ENCODE data around the gene GPR161. TPM values are rescaled to one million over a fixed set of nuclear protein-coding genes. Genes with fewer than 3 reads are reported as not detected.

The GPR161 gene
- polyA plus RNA-seq, 1 donor (not counting 4 experiments of a cell fraction or from before 2014, with no cell fraction given), result 7.8 TPM

- TF ChIP-seq EZH2 (IDR thresholded peaks at IDR 0.05; ENCODE audit: low read length) (no peak), CTCF (optimal IDR thresholded peaks at IDR 0.05 in 1 of 3, IDR thresholded peaks at IDR 0.05 in 1 of 3, conservative IDR thresholded peaks at IDR 0.05 in 1 of 3; ENCODE audit: extremely low read depth in 1 of 3, insufficient read depth in 2 of 3, low read length in 3 of 3) (no peak)
- H3K4me3 ChIP-seq (ENCODE audit: control insufficient read depth in 2 of 3, extremely low read depth in 1 of 3, insufficient read depth in 2 of 3, low read depth in 1 of 3, low read length in 3 of 3), result no peak overlapping the region
Observed at GRCh38 chr1:168053681-168054080, 83.0 kb downstream of the GPR161 start.

GRCh38 chr1:168050880-168051279 lies 85.8 kb downstream of the GPR161 start:
- no peak overlapping the region for H3K4me3 ChIP-seq (ENCODE audit: control insufficient read depth in 2 of 3, extremely low read depth in 1 of 3, insufficient read depth in 2 of 3, low read depth in 1 of 3, low read length in 3 of 3)
- no peaks in the 10 kb centered on the region for H3K79me2 ChIP-seq (ENCODE audit: control insufficient read depth, insufficient read depth, low read length)
- H3K36me3 ChIP-seq (ENCODE audit: control insufficient read depth in 2 of 2, extremely low read depth in 1 of 2, insufficient read depth in 2 of 2, low read length in 2 of 2), result peaks cover 3 to 6% of the 10 kb centered on the region in 2 experiments
- no peak overlapping the region for H3K9ac ChIP-seq (ENCODE audit: control insufficient read depth, extremely low read depth, insufficient read depth, low read length)
- no peaks in the 10 kb centered on the region for H4K20me1 ChIP-seq (ENCODE audit: control insufficient read depth, extremely low read depth, insufficient read depth, low read length)
- no peak overlapping the region for H3K27ac ChIP-seq (ENCODE audit: control insufficient read depth, insufficient read depth, low read length)
- no peaks in the 10 kb centered on the region for H3K9me3 ChIP-seq (ENCODE audit: control insufficient read depth, low read depth, low read length)
- no peak for TF ChIP-seq CTCF (optimal IDR thresholded peaks at IDR 0.05 in 1 of 3, IDR thresholded peaks at IDR 0.05 in 1 of 3, conservative IDR thresholded peaks at IDR 0.05 in 1 of 3; ENCODE audit: extremely low read depth in 1 of 3, insufficient read depth in 2 of 3, low read length in 3 of 3)
- TF ChIP-seq EZH2 (IDR thresholded peaks at IDR 0.05; ENCODE audit: low read length), result no peak
- H3K9me1 ChIP-seq (ENCODE audit: control insufficient read depth, extremely low read depth, insufficient read depth, low read length), result no peaks in the 10 kb centered on the region
- DNase-seq (ENCODE audit: low read depth, low spot score) (no peak), FAIRE-seq (no peak)
- H3K4me1 ChIP-seq (ENCODE audit: control insufficient read depth, extremely low read depth, insufficient read depth, low read length), result no peaks in the 10 kb centered on the region
- H3K27me3 ChIP-seq (ENCODE audit: control insufficient read depth, extremely low read depth, insufficient read depth, low read length), result no peaks in the 10 kb centered on the region
- dilution Hi-C loops (cut with MboI; ENCODE audit: extremely low pct_ligation_motif_present, low sequenced_read_pairs), result no loop called here
- no peak overlapping the region for H3K4me2 ChIP-seq (ENCODE audit: control insufficient read depth, extremely low read depth, insufficient read depth, low read depth, low read length)
- no peak overlapping the region for H2AFZ ChIP-seq (ENCODE audit: control insufficient read depth, low read length)

More at GRCh38 chr1:168053681-168054080, 83.0 kb downstream of the GPR161 start:
- no peaks in the 10 kb centered on the region for H3K4me1 ChIP-seq (ENCODE audit: control insufficient read depth, extremely low read depth, insufficient read depth, low read length)
- peaks cover 3 to 4% of the 10 kb centered on the region in 2 experiments for H3K36me3 ChIP-seq (ENCODE audit: control insufficient read depth in 2 of 2, extremely low read depth in 1 of 2, insufficient read depth in 2 of 2, low read length in 2 of 2)
- dilution Hi-C loops (cut with MboI; ENCODE audit: extremely low pct_ligation_motif_present, low sequenced_read_pairs), result no loop called here
- no peak overlapping the region for H3K4me2 ChIP-seq (ENCODE audit: control insufficient read depth, extremely low read depth, insufficient read depth, low read depth, low read length)
- no peaks in the 10 kb centered on the region for H4K20me1 ChIP-seq (ENCODE audit: control insufficient read depth, extremely low read depth, insufficient read depth, low read length)
- no peaks in the 10 kb centered on the region for H3K27me3 ChIP-seq (ENCODE audit: control insufficient read depth, extremely low read depth, insufficient read depth, low read length)
- no peaks in the 10 kb centered on the region for H3K9me1 ChIP-seq (ENCODE audit: control insufficient read depth, extremely low read depth, insufficient read depth, low read length)
- H3K27ac ChIP-seq (ENCODE audit: control insufficient read depth, insufficient read depth, low read length), result no peak overlapping the region
- H3K9ac ChIP-seq (ENCODE audit: control insufficient read depth, extremely low read depth, insufficient read depth, low read length), result no peak overlapping the region
- H2AFZ ChIP-seq (ENCODE audit: control insufficient read depth, low read length), result no peak overlapping the region
- FAIRE-seq (no peak), DNase-seq (ENCODE audit: low read depth, low spot score) (no peak)
- no peaks in the 10 kb centered on the region for H3K9me3 ChIP-seq (ENCODE audit: control insufficient read depth, low read depth, low read length)
- H3K79me2 ChIP-seq (ENCODE audit: control insufficient read depth, insufficient read depth, low read length), result no peaks in the 10 kb centered on the region
